ENCODE measurements around the gene IL1RAPL1.

DNA sequence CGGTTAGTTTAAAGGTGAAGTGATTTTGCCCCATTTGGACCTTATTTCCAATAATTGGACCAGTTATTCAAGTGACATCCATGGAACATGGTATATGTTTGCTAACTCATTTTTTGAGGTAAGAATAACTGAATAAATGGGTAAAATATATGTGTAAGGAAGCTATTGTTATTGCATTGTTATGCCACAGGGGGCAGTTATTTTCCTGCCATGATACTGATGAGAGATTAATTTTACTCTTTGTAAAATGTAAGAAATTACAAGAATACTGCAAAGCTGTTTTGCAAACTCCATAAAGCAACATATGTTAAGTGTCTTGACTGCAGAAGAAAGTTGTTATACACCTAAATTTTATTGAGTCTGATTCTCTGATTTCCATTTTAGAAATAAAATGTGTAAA lies 114.0 kb downstream of the IL1RAPL1 start:
- TF ChIP-seq, protein P1, sequence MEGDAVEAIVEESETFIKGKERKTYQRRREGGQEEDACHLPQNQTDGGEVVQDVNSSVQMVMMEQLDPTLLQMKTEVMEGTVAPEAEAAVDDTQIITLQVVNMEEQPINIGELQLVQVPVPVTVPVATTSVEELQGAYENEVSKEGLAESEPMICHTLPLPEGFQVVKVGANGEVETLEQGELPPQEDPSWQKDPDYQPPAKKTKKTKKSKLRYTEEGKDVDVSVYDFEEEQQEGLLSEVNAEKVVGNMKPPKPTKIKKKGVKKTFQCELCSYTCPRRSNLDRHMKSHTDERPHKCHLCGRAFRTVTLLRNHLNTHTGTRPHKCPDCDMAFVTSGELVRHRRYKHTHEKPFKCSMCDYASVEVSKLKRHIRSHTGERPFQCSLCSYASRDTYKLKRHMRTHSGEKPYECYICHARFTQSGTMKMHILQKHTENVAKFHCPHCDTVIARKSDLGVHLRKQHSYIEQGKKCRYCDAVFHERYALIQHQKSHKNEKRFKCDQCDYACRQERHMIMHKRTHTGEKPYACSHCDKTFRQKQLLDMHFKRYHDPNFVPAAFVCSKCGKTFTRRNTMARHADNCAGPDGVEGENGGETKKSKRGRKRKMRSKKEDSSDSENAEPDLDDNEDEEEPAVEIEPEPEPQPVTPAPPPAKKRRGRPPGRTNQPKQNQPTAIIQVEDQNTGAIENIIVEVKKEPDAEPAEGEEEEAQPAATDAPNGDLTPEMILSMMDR (IDR thresholded peaks at IDR 0.05): no peak
- no peak for TF ChIP-seq POLR2A (IDR thresholded peaks at IDR 0.05)

All from thyroid gland (tissue), 4 donors.